ENCODE results near the gene RGMB. TPM values are rescaled to one million over a fixed set of nuclear protein-coding genes. Genes with fewer than 3 reads are reported as not detected.

Gene RGMB
- total RNA-seq, 1 donor from 2014 or later = 6.8 TPM

DNA sequence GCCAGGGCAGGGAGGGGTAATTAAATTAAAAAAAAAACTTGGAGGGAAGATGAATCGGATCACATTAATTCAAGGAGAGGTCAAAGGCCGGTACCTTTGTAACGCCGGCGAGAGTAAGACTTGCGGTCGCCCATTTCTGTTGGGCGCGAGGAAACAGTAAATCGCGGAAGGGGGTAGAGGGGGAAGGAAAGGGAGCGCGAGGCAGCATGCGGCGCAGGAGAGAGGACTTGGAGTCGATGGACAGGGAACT, 324 bp upstream of the RGMB start:
- DNase-seq (ENCODE audit: low read depth) (no peak), FAIRE-seq (no peak)
- H3K4me3 ChIP-seq (ENCODE audit: low read depth, low read length) = peak overlapping the region; percentile 78
- H3K36me3 ChIP-seq (ENCODE audit: control insufficient read depth, insufficient read depth, low read length) = no peaks in the 10 kb centered on the region
- TF ChIP-seq, protein P1, sequence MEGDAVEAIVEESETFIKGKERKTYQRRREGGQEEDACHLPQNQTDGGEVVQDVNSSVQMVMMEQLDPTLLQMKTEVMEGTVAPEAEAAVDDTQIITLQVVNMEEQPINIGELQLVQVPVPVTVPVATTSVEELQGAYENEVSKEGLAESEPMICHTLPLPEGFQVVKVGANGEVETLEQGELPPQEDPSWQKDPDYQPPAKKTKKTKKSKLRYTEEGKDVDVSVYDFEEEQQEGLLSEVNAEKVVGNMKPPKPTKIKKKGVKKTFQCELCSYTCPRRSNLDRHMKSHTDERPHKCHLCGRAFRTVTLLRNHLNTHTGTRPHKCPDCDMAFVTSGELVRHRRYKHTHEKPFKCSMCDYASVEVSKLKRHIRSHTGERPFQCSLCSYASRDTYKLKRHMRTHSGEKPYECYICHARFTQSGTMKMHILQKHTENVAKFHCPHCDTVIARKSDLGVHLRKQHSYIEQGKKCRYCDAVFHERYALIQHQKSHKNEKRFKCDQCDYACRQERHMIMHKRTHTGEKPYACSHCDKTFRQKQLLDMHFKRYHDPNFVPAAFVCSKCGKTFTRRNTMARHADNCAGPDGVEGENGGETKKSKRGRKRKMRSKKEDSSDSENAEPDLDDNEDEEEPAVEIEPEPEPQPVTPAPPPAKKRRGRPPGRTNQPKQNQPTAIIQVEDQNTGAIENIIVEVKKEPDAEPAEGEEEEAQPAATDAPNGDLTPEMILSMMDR (IDR thresholded peaks at IDR 0.05; ENCODE audit: insufficient read depth, low read length, severe bottlenecking) = no peak
- no peaks in the 10 kb centered on the region for H3K27me3 ChIP-seq (ENCODE audit: control insufficient read depth, insufficient read depth, low read length)

DNA sequence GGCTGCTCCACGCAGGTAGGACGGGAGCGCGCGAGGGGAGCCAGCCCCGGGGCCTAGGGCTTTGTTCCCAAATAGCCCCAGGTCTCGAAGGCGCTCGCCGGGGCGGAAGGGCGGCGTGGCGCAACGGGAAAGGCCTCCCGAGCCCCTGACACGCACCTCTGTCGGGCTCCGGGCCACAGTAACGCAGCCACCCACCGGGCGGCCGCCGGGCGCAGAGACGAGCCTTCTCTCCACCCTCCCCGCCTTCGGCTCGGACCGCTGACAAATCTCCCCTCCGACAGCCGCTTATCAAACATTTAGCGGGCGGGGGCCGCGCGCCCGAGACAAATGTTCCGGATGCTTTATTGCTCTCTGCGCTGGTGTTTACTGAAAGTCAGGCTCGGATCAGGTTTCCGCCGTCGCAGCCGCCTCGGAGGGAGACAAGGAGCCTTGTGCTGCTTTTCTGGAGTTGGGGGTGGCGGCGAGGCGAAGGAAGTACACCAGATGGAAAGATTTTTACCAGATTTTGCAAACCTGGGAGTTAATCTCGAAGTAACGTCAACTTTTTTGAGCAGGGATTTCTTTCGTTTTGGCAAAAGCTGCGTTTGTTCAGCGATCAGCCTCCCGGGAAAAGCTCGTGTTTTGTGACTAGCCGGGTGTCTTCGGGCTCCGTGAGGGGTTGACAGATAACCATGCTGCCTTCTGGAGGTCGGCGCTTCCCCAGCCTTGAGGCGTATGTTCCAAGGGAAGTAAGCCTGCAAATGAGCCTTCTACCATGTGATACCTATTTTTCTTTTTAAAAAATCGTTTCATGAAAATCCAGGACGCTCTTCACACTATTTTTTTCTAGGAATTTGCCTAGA, 950 bp downstream of the RGMB start:
- H3K4me3 ChIP-seq (ENCODE audit: low read depth, low read length) = peak overlapping the region; percentile 78
- H3K36me3 ChIP-seq (ENCODE audit: control insufficient read depth, insufficient read depth, low read length) = no peaks in the 10 kb centered on the region
- FAIRE-seq = no peak
- TF ChIP-seq, protein P1 (IDR thresholded peaks at IDR 0.05; ENCODE audit: insufficient read depth, low read length, severe bottlenecking) = no peak
- H3K27me3 ChIP-seq (ENCODE audit: control insufficient read depth, insufficient read depth, low read length) = no peaks in the 10 kb centered on the region
- DNase-seq (ENCODE audit: low read depth) = peak; percentile 39

DNA sequence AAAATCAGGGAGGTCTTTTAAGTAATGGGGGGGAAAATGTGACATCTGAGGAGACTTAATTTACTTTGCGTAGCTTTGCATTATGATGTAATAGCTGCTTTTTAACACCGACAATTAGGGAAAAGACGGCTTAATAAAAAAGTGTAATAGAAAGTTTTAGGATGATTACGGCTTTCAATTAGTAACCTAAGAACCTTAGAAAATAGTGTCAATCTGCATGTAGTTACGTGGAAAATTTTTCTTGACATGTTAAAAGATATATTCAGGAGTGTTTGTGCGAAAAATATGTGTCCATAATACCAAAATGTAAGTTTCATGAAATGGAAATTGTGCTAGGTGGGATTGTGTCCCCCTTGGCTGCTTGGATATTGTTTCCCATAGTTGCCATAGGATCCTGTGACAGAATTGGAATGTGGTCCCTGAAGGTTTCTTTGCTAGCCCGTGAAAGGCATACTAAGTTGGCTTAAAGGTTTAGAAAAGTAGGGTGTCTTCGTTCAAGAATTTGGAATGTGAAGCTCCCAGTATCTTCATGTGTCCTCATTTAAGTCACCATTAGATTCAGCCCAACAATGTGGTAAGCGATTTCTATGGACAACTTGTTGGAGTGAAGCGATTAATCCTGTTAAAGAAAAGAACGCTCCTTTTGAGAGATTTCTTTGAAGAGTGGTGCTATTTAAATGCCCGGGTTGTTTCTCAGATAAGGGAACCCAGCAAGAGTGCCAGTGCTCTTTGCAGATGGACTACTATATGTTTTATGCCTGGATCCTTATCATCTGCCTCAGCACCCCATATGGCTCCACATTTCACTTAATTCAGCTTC, 2.0 kb downstream of the RGMB start:
- H3K36me3 ChIP-seq (ENCODE audit: control insufficient read depth, insufficient read depth, low read length) = no peaks in the 10 kb centered on the region
- no peaks in the 10 kb centered on the region for H3K27me3 ChIP-seq (ENCODE audit: control insufficient read depth, insufficient read depth, low read length)
- H3K4me3 ChIP-seq (ENCODE audit: low read depth, low read length) = peak overlapping the region; percentile 78
- TF ChIP-seq, protein P1 (IDR thresholded peaks at IDR 0.05; ENCODE audit: insufficient read depth, low read length, severe bottlenecking) = no peak
- FAIRE-seq (no peak), DNase-seq (ENCODE audit: low read depth) (no peak)

DNA sequence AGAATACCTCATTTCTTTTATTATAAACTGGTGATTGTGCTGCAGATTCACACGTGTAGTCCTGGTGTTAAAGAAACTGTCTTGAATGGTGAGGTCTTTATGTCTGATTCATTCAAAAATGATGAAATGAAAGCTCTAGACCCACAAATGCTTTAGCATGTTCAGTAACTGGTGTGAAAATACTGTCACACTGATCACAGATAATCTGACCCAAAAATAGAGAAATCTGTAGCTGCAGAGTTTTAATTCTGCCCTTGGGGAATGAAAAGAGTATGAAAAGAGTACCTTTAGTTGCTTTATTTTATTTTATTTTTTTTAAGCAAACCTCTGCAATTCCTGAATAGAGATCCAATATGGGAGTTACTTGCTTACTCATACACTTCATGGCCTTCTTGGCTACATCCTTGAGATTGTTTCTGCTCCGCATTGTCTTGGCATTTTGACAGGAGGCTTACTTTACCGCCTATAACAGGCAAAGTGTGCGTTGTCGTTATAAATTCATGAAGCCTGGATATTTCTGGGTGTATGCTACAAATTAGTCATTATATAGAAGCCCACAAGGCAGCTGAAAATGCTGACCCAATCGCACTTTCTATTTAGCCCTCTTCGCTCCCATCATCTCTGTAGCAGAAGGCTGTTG, 2.7 kb downstream of the RGMB start:
- Histone ChIP-seq H3K27me3 (ENCODE audit: control insufficient read depth, insufficient read depth, low read length) (no peaks in the 10 kb centered on the region), H3K36me3 (ENCODE audit: control insufficient read depth, insufficient read depth, low read length) (no peaks in the 10 kb centered on the region), H3K4me3 (ENCODE audit: low read depth, low read length) (peak overlapping the region; percentile 78)
- FAIRE-seq (no peak), DNase-seq (ENCODE audit: low read depth) (peak; percentile 74)
- TF ChIP-seq, protein P1 (IDR thresholded peaks at IDR 0.05; ENCODE audit: insufficient read depth, low read length, severe bottlenecking) = no peak

DNA sequence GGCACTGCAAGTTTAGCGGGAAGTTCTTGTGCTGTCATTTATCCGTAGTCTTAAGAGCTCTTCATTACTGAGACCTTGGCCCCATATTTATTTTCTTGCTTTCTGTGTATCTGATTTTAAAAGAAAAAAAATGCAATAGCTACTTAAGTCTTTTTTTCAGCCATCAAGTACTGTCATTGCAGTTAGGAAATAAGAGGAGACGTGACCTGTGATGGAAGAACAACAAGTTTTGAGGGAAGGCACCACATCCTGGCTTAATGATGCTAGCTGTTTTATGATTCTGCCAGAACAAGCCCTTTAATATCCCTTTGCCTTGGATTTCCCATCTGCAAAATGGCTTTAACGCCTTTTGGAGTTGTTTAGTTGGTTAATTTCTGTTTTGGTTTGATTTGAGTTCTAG, 3.8 kb downstream of the RGMB start:
- TF ChIP-seq, protein P1 (IDR thresholded peaks at IDR 0.05; ENCODE audit: insufficient read depth, low read length, severe bottlenecking) = no peak
- DNase-seq (ENCODE audit: low read depth) (no peak), FAIRE-seq (no peak)
- Histone ChIP-seq H3K27me3 (ENCODE audit: control insufficient read depth, insufficient read depth, low read length) (no peaks in the 10 kb centered on the region), H3K4me3 (ENCODE audit: low read depth, low read length) (no peak overlapping the region), H3K36me3 (ENCODE audit: control insufficient read depth, insufficient read depth, low read length) (no peaks in the 10 kb centered on the region)
